ENCODE data around the gene IGFBP6.
A peak's percentile ranks its signal among the peaks of the same experiment; 100 is the strongest.

The IGFBP6 gene

GRCh38 chr12:53079226-53080117 is 18.0 kb upstream of the IGFBP6 start, which contains the start of gene SPRYD3:
TSS of gene SPRYD3 (minus strand) at chr12:53079390. CDS start at chr12:53079333, 57 bp downstream.
- CTCF ChIA-PET, result interaction anchor here (0.6 to 7.0 kb wide), 7 partner anchors 14 to 132 kb away, joined by 3 to 78 read pairs (median 3); partner anchors contain the start of gene IGFBP6
- H3K36me3 ChIP-seq (ENCODE audit: control insufficient read depth in 2 of 2, insufficient read depth in 1 of 2, low read length in 2 of 2), result peaks cover 0 to 30% of the 10 kb centered on the region in 2 experiments; a peak in 2 of 3 replicates
- peak within 1 kb of the TSS; percentile 55 for H3K4me3 ChIP-seq (ENCODE audit: low read depth, low read length)
- no peaks in the 10 kb centered on the region for H3K9me3 ChIP-seq (ENCODE audit: control insufficient read depth, insufficient read depth, low read depth, low read length)
- H3K4me1 ChIP-seq (ENCODE audit: control insufficient read depth, insufficient read depth, low read length), result peaks cover 2% of the 10 kb centered on the region; the same call in 1 of the 2 replicates
- POLR2A ChIA-PET, result interaction anchor here (0.5 to 2.4 kb wide), 33 partner anchors 9 to 422 kb away, joined by 3 to 18 read pairs (median 5); partner anchors contain the start of genes AAAS, CSAD, EIF4B and ESPL1
- H3K27ac ChIP-seq (ENCODE audit: extremely low read depth, low read depth, low read length), result peak within 1 kb of the TSS; percentile 85
- no peak for TF ChIP-seq ZNF555 (tag by site-specific recombination; conservative IDR thresholded peaks at IDR 0.05)
- TF ChIP-seq ZNF776 (tag by site-specific recombination; IDR thresholded peaks at IDR 0.05; ENCODE audit: borderline replicate concordance), result no peak
- TF ChIP-seq ZNF138 (tag by site-specific recombination; IDR thresholded peaks at IDR 0.05; ENCODE audit: borderline replicate concordance), result no peak
- TF ChIP-seq ZNF792 (tag by site-specific recombination; IDR thresholded peaks at IDR 0.05), result no peak
- TF ChIP-seq TRIM28 (IDR thresholded peaks at IDR 0.05; ENCODE audit: borderline replicate concordance, low read length), result no peak
- no peak for TF ChIP-seq ZNF416 (tag by site-specific recombination; IDR thresholded peaks at IDR 0.05)
- no peak for TF ChIP-seq KLF17 (tag by site-specific recombination; IDR thresholded peaks at IDR 0.05)
- no peak for TF ChIP-seq ZSCAN18 (tag by site-specific recombination; IDR thresholded peaks at IDR 0.05)
- TF ChIP-seq ZBTB1 (tag by site-specific recombination; IDR thresholded peaks at IDR 0.05), result no peak
- no peak for TF ChIP-seq ZNF571 (tag by site-specific recombination; IDR thresholded peaks at IDR 0.05)
- TF ChIP-seq ZNF354C (tag by site-specific recombination; IDR thresholded peaks at IDR 0.05; ENCODE audit: borderline replicate concordance, low read depth), result no peak
- TF ChIP-seq ZNF362 (tag by site-specific recombination; IDR thresholded peaks at IDR 0.05), result no peak
- no peak for TF ChIP-seq ZNF670 (tag by site-specific recombination; IDR thresholded peaks at IDR 0.05; ENCODE audit: low read depth)
- no peak for TF ChIP-seq ZBTB7A (tag by site-specific recombination; IDR thresholded peaks at IDR 0.05; ENCODE audit: low read depth)
- TF ChIP-seq ZNF449 (tag by site-specific recombination; IDR thresholded peaks at IDR 0.05), result peak; percentile 78
- 0 out of 2 replicates have a peak, but pooled peaks have one; percentile 31 for TF ChIP-seq ZSCAN30 (tag by site-specific recombination; IDR thresholded peaks at IDR 0.05)
- TF ChIP-seq PRDM1 (tag by site-specific recombination; IDR thresholded peaks at IDR 0.05), result no peak
- peak; percentile 99 for TF ChIP-seq PBX3 (CRISPR knock-in tag; IDR thresholded peaks at IDR 0.05)
- no peak for TF ChIP-seq HOXD13 (CRISPR knock-in tag; IDR thresholded peaks at IDR 0.05; ENCODE audit: borderline replicate concordance)
- no peak for TF ChIP-seq ZNF175 (tag by site-specific recombination; IDR thresholded peaks at IDR 0.05)
- TF ChIP-seq EGR2 (tag by site-specific recombination; IDR thresholded peaks at IDR 0.05; ENCODE audit: low read depth), result no peak; the same call in 1 of the 2 replicates
- peak; percentile 98 for TF ChIP-seq ZBTB20 (tag by site-specific recombination; IDR thresholded peaks at IDR 0.05)
- TF ChIP-seq ZNF530 (tag by site-specific recombination; IDR thresholded peaks at IDR 0.05; ENCODE audit: low read depth), result no peak
- TF ChIP-seq ZNF501 (tag by site-specific recombination; IDR thresholded peaks at IDR 0.05), result peak; percentile 69; the same call in 1 of the 2 replicates
- TF ChIP-seq ZNF704 (tag by site-specific recombination; IDR thresholded peaks at IDR 0.05), result no peak
- TF ChIP-seq ZNF514 (tag by site-specific recombination; IDR thresholded peaks at IDR 0.05), result no peak
- TF ChIP-seq ELK4 (IDR thresholded peaks at IDR 0.05; ENCODE audit: borderline replicate concordance, low read depth, low read length), result no peak; the same call in 1 of the 2 replicates

Data from HEK293 (cell line).